ENCODE data around the gene CENPK.
"Not testable (repeated sequence)": the region's sequence is repeated elsewhere in the genome, so short reads cannot be mapped to it uniquely, and the experiment has no call there.

Gene CENPK

DNA sequence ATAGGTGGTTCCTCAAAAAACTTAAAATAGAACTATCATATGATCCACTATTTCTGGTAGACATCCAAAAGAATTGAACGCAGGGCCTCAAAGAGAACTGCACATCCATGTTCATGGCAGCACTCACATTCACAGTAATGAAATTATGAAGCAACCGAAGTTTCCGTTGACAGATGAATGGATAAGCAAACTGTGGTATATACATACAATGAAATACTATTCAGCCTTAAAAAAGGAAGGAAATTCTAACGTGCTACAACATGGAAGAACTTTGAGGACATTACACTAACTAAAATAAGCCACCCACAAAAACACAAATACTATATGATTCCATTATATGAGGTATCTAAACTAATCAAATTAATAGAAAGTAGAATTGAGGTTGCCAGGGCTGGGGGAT is 18.5 kb downstream of the CENPK start:
- Mint-ChIP-seq H3K27ac (no peak overlapping the region), H3K36me3 (ENCODE audit: low read depth) (peaks cover 92% of the 10 kb centered on the region), H3K9me3 (no peaks in the 10 kb centered on the region), H3K27me3 (no peaks in the 10 kb centered on the region), H3K4me1 (ENCODE audit: low read depth) (no peaks in the 10 kb centered on the region), H3K4me3 (no peak overlapping the region)

DNA sequence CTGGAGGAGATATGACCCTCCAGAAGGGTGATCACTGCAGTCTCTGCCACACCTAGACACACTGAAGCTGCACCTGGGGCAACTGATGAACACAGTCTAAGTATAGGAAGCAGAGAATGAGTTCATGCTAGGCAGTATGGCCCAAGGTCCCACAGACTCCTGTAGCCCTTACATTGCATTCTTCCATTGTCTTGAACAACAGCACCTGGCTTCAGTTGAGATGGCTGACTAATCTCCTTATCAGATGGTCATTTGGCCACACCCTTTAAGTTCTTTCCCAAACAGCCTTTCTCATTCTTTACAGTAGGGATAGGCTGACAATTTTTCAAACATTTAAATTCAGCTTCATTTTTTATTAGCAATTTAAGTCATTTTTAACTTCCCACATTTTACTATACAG is 23.1 kb downstream of the CENPK start:
- Mint-ChIP-seq H3K27me3 (no peaks in the 10 kb centered on the region), H3K4me3 (no peak overlapping the region), H3K36me3 (ENCODE audit: low read depth) (peaks cover 76% of the 10 kb centered on the region), H3K4me1 (ENCODE audit: low read depth) (no peaks in the 10 kb centered on the region), H3K27ac (no peak overlapping the region), H3K9me3 (no peaks in the 10 kb centered on the region)

- H3K27ac Mint-ChIP-seq, result no peak overlapping the region
- H3K4me1 Mint-ChIP-seq (ENCODE audit: low read depth), result no peaks in the 10 kb centered on the region
- H3K27me3 Mint-ChIP-seq, result no peaks in the 10 kb centered on the region
- H3K36me3 Mint-ChIP-seq (ENCODE audit: low read depth), result peaks cover 57% of the 10 kb centered on the region
- H3K4me3 Mint-ChIP-seq, result no peak overlapping the region
- H3K9me3 Mint-ChIP-seq, result no peaks in the 10 kb centered on the region
Measured at GRCh38 chr5:65535529-65535987, 27.4 kb downstream of the CENPK start.

DNA sequence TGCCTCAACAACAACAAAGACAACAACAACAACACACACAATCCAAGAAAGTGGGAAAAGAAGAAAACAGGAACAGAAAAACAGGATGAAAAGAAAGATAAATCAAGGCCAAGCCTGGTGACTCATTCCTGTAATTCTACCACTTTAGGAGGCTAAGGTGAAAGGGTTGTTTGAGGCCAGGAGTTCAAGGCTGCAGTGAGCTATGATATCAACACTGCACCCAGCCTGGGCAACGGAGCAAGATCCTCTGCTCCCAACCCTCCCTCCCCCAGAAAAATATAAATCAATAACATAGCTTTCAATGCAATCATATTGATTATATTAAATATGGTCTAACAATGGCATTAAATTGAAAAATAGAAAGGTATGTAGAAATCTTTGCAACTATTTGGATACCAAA is 32.1 kb downstream of the CENPK start:
- no peak overlapping the region for H3K27ac Mint-ChIP-seq
- peaks cover 55% of the 10 kb centered on the region for H3K36me3 Mint-ChIP-seq (ENCODE audit: low read depth)
- H3K9me3 Mint-ChIP-seq, result no peaks in the 10 kb centered on the region
- H3K27me3 Mint-ChIP-seq, result no peaks in the 10 kb centered on the region
- H3K4me1 Mint-ChIP-seq (ENCODE audit: low read depth), result no peaks in the 10 kb centered on the region
- H3K4me3 Mint-ChIP-seq, result no peak overlapping the region

GRCh38 chr5:65525726-65526125 is 37.2 kb downstream of the CENPK start:
- Mint-ChIP-seq H3K4me3 (no peak overlapping the region), H3K27ac (no peak overlapping the region), H3K9me3 (no peaks in the 10 kb centered on the region), H3K4me1 (ENCODE audit: low read depth) (no peaks in the 10 kb centered on the region), H3K27me3 (no peaks in the 10 kb centered on the region), H3K36me3 (ENCODE audit: low read depth) (peaks cover 70% of the 10 kb centered on the region)

- Mint-ChIP-seq H3K36me3 (ENCODE audit: low read depth) (peaks cover 12% of the 10 kb centered on the region), H3K27me3 (peaks cover 4% of the 10 kb centered on the region), H3K9me3 (no peaks in the 10 kb centered on the region), H3K4me3 (no peak overlapping the region), H3K27ac (no peak overlapping the region), H3K4me1 (ENCODE audit: low read depth) (no peaks in the 10 kb centered on the region)
Measured at GRCh38 chr5:65512170-65512937, 50.6 kb downstream of the CENPK start.

DNA sequence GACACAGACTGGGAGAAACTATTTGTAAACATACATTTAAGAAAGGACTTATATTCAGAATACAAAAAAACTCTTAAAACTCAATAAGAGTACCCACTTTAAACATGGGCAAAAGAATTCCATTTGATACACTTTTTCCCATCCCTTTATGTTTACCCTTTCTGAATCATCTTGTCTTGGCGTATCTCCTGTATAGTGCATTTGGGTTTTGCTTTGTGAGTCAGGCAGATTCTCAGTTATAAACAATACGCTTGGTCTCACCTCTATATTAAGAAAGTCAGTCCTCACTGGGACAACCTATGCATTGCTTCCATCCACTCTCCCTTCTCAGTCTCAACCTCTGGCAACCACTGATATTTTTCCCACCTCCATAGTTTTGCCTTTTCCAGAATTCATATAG is 54.0 kb downstream of the CENPK start:
- H3K9me3 Mint-ChIP-seq, result no peaks in the 10 kb centered on the region
- H3K4me1 Mint-ChIP-seq (ENCODE audit: low read depth), result no peaks in the 10 kb centered on the region
- H3K4me3 Mint-ChIP-seq, result no peak overlapping the region
- H3K27ac Mint-ChIP-seq, result no peak overlapping the region
- H3K27me3 Mint-ChIP-seq, result no peaks in the 10 kb centered on the region
- no peaks in the 10 kb centered on the region for H3K36me3 Mint-ChIP-seq (ENCODE audit: low read depth)

- no peak overlapping the region for H3K4me3 Mint-ChIP-seq
- H3K4me1 Mint-ChIP-seq (ENCODE audit: low read depth), result no peaks in the 10 kb centered on the region
- H3K27me3 Mint-ChIP-seq, result no peaks in the 10 kb centered on the region
- H3K9me3 Mint-ChIP-seq, result no peaks in the 10 kb centered on the region
- no peak overlapping the region for H3K27ac Mint-ChIP-seq
- H3K36me3 Mint-ChIP-seq (ENCODE audit: low read depth), result peaks cover 3% of the 10 kb centered on the region
Measured at GRCh38 chr5:65506961-65507360, 56.0 kb downstream of the CENPK start.

- Mint-ChIP-seq H3K27ac (no peak overlapping the region), H3K27me3 (no peaks in the 10 kb centered on the region), H3K4me1 (ENCODE audit: low read depth) (no peaks in the 10 kb centered on the region), H3K4me3 (no peak overlapping the region), H3K36me3 (ENCODE audit: low read depth) (no peaks in the 10 kb centered on the region), H3K9me3 (no peaks in the 10 kb centered on the region)
Measured at GRCh38 chr5:65489119-65489518, 73.8 kb downstream of the CENPK start.

DNA sequence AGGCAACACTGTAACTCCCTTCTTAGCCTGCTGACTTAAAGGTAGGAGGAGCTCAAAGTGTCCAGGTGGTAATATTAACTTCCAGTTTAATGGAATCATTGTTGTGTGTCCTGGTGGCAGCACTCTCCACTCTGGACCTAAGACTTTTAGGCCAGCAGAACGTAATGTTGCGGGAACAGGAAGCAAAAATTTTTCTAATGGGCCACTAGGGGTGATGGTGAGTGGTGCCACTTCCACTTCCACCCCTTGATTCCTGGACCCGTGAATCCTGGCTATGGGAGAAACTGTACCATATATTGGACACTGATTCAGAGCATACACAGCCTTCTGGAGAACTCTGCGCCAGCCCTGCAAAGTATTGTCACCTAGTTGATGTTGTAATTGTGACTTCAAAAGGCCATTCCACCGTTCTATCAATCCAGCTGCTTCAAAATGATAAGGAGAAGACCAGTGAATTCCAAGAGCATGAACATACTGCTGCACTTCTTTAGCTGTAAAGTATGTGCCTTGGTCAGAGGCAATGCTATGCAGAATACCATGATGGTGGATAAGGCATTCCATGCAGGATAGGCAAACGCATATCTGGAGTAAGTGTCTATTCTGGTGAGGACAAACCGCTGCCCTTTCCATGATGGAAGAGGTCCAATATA is 74.8 kb downstream of the CENPK start:
- not testable (repeated sequence) for H3K4me1 Mint-ChIP-seq (ENCODE audit: low read depth); H3K9me3 Mint-ChIP-seq; H3K27ac Mint-ChIP-seq; H3K36me3 Mint-ChIP-seq (ENCODE audit: low read depth); H3K27me3 Mint-ChIP-seq; H3K4me3 Mint-ChIP-seq

- not testable (repeated sequence) for H3K9me3 Mint-ChIP-seq; H3K36me3 Mint-ChIP-seq (ENCODE audit: low read depth); H3K27me3 Mint-ChIP-seq; H3K4me3 Mint-ChIP-seq; H3K27ac Mint-ChIP-seq
- H3K4me1 Mint-ChIP-seq (ENCODE audit: low read depth), result peaks cover 14% of the 10 kb centered on the region
Measured at GRCh38 chr5:65486803-65487202, 76.2 kb downstream of the CENPK start.

DNA sequence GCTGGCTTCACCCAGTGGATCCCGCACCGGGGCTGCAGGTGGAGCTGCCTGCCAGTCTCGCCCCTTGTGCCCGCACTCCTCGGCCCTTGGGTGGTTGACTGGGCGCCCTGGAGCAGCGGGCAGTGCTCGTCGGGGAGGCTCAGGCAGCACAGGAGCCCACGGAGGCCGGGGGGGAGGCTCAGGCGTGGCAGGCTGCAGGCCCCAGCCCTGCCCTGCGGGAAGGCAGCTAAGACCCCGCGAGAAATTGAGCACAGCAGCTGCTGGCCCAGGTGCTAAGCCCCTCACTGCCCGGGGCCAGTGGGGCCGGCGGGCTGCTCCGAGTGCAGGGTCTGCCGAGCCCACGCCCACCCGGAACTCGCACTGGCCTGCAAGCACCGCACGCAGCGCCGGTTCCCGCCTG is 77.6 kb downstream of the CENPK start:
- H3K9me3 Mint-ChIP-seq, result no peaks in the 10 kb centered on the region

DNA sequence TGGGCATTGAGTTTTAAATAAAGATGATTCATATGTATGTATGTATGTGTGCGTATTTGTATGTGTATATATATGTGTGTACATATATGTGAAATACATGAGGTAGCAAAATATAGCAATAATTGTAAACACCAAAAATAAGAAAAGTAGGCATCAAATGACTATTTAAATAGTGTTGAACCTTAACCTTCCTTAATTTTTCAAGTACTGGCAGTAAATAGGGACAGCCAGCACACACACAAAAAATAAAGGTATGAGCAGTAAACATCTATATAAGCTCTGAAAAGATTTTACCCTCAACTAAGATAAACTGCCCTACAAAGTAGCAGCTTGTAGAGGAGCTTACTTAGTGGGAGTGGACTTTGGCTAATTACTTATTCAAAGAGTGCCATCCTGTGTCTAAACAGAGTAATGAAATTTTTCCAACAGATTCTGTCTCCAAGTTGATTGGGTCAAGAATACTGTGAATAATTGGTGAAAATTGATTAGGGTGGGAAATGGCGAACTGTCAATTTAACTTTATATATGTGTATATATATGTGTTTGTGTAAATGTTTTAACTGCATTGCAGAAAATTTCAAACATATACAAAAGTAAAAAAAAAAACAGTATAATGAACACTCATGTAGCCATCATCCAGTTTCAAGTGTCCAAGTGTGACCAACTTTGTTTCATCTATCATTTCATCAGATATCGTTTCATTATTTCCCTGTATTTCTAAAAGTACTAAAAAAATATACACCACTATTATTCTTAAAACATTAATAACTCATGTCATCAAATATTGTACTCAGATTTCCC is 79.2 kb downstream of the CENPK start:
- H3K27ac Mint-ChIP-seq, result no peak overlapping the region
- H3K4me3 Mint-ChIP-seq, result no peak overlapping the region
- H3K27me3 Mint-ChIP-seq, result no peaks in the 10 kb centered on the region
- no peaks in the 10 kb centered on the region for H3K9me3 Mint-ChIP-seq
- no peaks in the 10 kb centered on the region for H3K36me3 Mint-ChIP-seq (ENCODE audit: low read depth)
- peaks cover 14% of the 10 kb centered on the region for H3K4me1 Mint-ChIP-seq (ENCODE audit: low read depth)

More for the DNA sequence above, 77.6 kb downstream of the CENPK start:
- Mint-ChIP-seq H3K4me1 (ENCODE audit: low read depth) (peaks cover 14% of the 10 kb centered on the region), H3K27ac (no peak overlapping the region), H3K4me3 (no peak overlapping the region), H3K27me3 (no peaks in the 10 kb centered on the region), H3K36me3 (ENCODE audit: low read depth) (no peaks in the 10 kb centered on the region)

DNA sequence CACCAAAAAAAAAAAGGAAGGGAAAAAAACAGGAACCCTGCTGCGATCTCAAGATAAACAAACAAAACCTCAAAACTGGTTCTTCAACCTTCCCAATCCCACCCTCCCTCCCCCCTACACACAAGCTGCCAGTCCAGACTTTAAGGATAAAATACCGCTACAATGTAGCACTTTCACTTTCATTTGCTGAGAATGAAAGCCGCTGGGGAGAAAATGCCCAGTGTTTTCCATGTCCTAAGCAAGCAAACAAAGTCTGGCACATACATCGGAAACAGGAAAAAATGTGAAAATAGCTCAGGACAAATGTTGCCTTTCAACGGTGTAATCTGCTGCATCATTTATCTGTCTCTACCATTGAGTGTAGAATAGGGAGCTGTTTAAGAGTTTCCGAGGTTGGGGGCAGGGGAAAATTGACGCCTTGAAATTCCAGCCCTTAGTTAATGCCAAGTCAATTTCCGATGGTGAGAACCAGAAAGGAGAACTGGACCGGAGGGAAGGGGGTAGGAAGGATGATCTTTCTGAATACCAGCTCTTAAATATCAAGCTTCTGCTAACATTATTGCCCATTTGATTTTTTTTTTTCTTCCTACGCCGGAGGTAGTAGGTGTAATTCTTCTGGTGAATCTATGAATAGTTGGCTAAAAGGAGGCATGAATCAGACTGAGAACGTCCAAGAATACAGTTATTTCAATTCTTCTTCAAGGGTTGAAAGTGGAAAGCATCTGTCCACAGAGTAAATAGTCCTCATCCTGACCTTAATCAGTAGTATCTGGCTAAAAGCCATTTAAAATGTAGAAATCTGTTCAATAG is 80.0 kb downstream of the CENPK start:
- H3K27ac Mint-ChIP-seq, result peak overlapping the region; percentile 94
- H3K9me3 Mint-ChIP-seq, result no peaks in the 10 kb centered on the region
- H3K4me3 Mint-ChIP-seq, result no peak overlapping the region

More for the DNA sequence above, 80.0 kb downstream of the CENPK start:
- Mint-ChIP-seq H3K36me3 (ENCODE audit: low read depth) (no peaks in the 10 kb centered on the region), H3K27me3 (no peaks in the 10 kb centered on the region), H3K4me1 (ENCODE audit: low read depth) (peaks cover 14% of the 10 kb centered on the region)

Measured in stimulated activated naive CD8-positive, alpha-beta T cell treated with anti-CD3 and anti-CD28 coated beads, Interleukin-15, Interleukin-2, amounts not matched to agents 100 ng/mL and 50 ng/mL, for 24 hours (primary cell).